Dermis blood vessel endothelial cell (primary cell): ENCODE data around the gene TIGD6. TPM values are rescaled to one million over a fixed set of nuclear protein-coding genes. Genes with fewer than 3 reads are reported as not detected.
A peak's percentile ranks its signal among the peaks of the same experiment; 100 is the strongest.
"Not testable (repeated sequence)": the region's sequence is repeated elsewhere in the genome, so short reads cannot be mapped to it uniquely, and the experiment has no call there.

ENCODE experiments used
- DNase-seq: peaks from one replicate; pipeline ENCODE4 v3.0.0; 2010
- total RNA-seq: library from RNA; depleted of rRNA; stranded (reverse); fragments of >200 nt; gene quantifications from 2 replicates; pipeline ENCODE4 v1.2.3, GENCODE V29; 2014

TIGD6 gene
- total RNA-seq = 5.3 and 6.0 TPM in 2 replicates

GRCh38 chr5:150000256-150000989 lies at the start of gene TIGD6, which contains the start of gene HMGXB3:
Gene TIGD6 (minus strand): TSS chr5:150000654. CDS start chr5:149996348, 4,306 bp downstream.
Gene HMGXB3 (plus strand): TSS chr5:150000739. CDS start chr5:150004853, 4,114 bp downstream.
- peak; percentile 95 for DNase-seq

DNA sequence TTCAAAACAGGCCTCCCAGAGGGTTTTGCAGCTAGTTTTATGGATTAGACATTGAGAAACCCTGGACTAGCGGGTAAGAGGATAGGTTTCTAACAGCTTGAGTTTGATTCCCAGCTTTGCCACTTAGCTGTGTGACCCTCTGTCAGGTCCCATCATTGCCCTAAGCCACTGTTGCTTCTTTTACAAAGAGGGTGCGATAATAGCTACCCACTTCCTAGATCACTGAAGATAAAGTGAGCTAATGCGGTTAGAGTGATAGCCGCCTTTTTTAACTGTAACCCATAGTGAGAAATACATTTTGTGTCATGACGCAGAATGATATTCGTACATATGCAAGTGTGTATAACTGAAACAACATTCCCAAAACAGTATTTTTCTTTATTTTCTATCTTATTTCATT lies 45.6 kb upstream of the TIGD6 start:
- no peak for DNase-seq

GRCh38 chr5:150045549-150045948 lies 45.1 kb upstream of the TIGD6 start:
- DNase-seq = no peak

GRCh38 chr5:150044712-150045111 lies 44.3 kb upstream of the TIGD6 start:
- DNase-seq = no peak

DNA sequence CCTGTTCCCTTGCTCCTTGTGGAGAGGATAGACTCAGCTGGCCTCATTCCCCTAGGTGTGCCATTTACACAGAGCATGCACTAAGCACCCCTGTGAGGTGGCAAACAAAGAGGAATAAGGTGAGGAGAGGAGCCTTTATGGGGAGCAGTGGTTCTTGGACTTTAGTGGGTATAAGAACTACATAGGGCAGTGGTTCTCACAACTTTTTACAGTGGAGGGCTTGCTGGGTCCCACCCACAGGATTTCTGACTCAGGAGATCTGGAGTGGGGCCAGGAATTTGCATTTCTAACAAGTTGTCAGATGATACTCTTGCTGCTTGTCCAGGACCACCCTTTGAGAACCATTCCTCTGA lies 43.9 kb upstream of the TIGD6 start:
- peak; percentile 77 for DNase-seq

DNA sequence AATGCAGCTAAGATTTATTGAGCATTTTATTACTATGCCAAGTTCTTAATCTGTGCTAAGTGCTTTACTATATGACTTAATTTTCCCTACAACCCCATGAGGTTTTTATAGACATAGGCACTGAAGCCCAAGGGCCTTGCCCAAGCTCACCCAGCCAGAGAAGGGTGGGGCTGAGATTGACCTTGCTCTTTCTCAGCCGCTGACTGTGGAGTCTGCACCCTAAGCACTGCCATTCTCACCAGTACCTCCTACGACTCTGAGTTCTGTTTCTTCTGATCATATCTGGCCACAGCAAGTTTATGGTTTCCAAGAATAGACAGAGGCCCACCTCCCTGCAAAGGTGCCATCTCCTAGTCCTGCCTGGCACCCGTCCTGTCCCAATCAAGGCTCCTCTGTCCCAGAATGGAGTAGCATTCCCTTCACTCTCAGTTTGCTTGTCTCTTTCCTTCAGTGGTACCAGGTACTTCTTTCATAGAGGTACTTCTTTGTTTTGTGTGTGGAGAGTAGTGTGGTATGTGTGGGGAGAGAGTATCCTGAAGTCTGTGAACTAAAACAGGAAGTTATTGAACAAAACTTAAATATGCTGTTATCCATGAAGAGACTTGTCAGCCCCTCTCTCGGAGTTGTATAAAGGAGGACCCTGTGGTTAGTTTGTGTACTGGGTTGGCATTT lies 43.3 kb upstream of the TIGD6 start:
- no peak for DNase-seq

DNA sequence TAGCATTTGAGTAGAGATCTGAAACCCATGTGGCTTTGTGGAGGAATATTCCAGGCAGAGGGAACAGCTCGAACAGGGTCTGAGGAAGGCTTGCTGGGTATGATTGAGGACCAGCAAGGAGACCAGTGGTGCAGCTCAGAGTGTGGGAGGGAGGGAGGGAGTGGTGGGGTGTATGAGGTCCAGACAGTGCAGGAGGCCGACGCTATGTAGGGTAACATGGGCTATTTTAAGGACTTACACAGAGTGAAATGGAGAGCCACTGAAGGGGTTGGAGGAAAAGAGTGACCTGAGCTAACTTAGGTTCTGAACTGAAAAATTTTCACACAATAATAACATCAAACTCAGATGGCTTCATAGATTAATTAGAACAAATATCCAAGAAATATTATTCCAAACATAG lies 42.0 kb upstream of the TIGD6 start:
- no peak for DNase-seq

GRCh38 chr5:150038547-150038946 lies 38.1 kb upstream of the TIGD6 start:
- DNase-seq = no peak

- no peak for DNase-seq
Measured at GRCh38 chr5:150036513-150036912, 36.1 kb upstream of the TIGD6 start.

- no peak for DNase-seq
Measured at GRCh38 chr5:150035139-150035895, 34.9 kb upstream of the TIGD6 start.

GRCh38 chr5:150034662-150035061 lies 34.2 kb upstream of the TIGD6 start:
- no peak for DNase-seq

GRCh38 chr5:150033334-150033733 lies 32.9 kb upstream of the TIGD6 start:
- DNase-seq = no peak

DNA sequence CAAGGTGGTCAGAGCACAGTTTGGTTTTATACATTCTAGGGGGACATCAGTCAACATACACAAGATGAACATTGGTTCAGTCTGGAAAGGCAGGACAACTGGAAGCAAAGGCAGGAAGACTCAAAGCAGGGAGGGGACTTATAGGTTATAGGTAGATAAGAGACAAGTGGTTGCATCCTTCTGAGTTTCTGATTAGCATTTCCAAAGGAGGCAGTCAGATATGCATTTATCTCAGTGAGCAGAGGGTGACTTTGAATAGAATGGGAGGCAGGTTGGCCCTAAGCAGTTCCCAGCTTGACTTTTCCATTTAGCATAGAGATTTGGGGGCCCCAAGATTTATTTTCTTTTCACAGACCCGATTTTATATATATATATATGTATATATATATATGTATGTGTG lies 27.6 kb upstream of the TIGD6 start:
- not testable (repeated sequence) for DNase-seq

- no peak for DNase-seq
Measured at GRCh38 chr5:150026682-150027172, 26.3 kb upstream of the TIGD6 start.

- peak; percentile 39 for DNase-seq
Measured at GRCh38 chr5:150024346-150024984, 24.0 kb upstream of the TIGD6 start.

GRCh38 chr5:150023136-150023535 lies 22.7 kb upstream of the TIGD6 start:
- DNase-seq = no peak

DNA sequence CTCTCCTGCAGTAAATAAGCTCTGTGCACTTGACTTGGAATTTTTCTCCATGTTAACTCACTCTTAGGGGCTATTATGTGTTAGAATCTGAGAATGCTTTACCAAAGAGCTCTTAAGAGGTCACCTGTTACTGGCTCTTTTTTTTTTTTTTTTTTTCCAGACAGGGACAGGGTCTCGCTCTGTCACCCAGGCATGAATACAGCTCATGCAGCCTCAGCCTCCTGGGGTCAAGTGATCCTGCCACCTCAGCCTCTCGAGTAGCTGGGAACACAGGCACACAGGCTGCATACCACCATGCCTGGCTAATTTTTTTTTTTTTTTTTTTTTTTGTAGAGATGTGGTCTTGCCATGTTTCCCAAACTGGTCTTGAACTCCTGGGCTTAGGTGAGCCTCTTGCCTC lies 22.2 kb upstream of the TIGD6 start:
- DNase-seq = no peak

DNA sequence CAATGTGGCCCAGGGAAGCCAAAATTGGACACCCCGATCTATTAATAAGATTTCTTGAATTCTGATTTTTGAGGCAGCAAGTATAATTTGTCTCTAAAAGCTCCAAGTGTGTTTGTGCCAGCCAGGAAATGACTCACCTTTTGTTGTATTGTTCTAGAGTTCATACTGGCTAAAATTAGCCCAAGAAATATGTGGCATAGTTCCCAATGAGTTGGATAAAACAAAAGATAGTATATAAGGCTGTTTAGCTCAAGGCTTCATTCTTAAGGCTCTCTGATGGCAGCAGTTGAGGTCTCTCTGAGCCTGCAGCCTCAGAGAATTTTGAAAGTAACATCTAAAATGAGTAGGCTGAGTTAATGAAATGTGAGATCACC lies 21.7 kb upstream of the TIGD6 start:
- peak; percentile 97 for DNase-seq

DNA sequence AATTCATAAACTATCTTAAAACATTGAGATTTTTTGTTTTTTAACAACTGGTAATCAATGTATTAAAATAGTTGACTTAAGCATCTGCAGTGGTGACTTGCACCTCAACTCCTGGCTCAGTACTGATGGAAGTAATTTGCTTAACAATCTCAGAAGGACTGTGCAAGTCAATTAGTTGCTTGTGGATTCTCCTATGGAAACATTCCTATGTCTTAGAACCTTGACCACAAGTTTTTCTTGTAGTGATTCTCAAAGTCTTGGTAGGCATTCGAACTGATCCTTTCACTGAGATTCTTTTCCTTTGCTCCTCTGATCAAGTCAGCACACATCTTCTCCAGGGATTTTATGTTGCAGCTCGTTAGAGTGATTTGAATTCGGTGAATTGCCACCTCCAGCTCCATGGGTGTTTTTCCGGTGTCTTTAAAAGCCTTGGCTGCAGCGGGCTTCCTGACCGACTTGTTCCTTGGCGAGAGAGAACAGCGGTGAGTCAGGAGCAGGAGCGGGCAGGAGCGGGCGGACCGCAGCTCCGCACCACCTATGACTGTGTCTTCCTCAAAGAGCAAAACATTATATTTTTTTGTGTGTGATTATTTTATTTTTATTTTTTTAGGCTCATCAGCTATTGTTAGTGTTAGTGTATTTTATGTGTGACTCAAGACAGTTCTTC lies 21.2 kb upstream of the TIGD6 start:
- peak; percentile 93 for DNase-seq

DNA sequence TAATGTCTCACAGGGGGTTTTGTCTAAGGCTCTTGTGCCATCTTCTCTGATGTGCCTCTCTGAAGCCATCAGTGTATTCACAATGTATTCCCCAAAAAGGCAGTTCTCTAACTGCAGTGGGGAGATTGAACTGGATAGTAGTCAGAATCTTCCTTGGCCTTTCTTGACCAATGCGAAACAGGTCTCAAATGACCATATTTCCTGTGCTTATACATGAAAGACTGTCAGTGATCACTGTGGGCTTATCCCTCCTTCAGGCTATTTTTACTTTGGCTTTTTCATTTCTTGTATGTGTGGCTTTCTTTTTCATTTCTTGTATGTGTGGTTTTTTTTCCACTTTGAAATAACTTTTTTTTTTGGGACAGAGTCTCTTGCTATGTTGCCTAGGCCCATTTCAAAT lies 19.8 kb upstream of the TIGD6 start:
- no peak for DNase-seq

- DNase-seq = peak; percentile 37
Measured at GRCh38 chr5:150017226-150018005, 17.0 kb upstream of the TIGD6 start.

DNA sequence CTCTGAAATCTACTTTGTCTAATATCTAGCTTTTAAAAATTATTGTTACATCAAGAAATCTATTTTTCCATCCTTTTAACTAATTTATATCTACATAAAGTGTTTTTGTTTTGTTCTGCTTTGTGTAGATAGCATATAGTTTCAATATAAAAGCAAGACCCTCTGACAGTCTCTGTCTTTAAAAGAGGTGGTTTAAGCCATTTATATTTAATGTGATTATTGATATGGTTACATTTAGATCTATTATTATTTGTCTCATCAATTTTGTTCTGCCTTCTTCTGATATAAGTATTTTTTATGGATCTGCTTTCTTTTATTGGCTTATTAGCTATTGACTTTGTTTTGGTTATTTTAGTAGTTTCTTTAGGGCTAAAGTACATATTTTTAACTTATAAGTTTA lies 16.1 kb upstream of the TIGD6 start:
- DNase-seq = no peak
